Thyroid gland (tissue), 4 donors: ENCODE results near the gene FALEC.
A peak's percentile ranks its signal among the peaks of the same experiment; 100 is the strongest.

ENCODE experiments used
- POLR2A ChIP-seq, 2 donors: fragments of 450-650 bp; IDR thresholded peaks; one replicate each; pipeline ENCODE4 v1.6.1; 2017; ENCODE audit warnings: antibody characterized with exemption in 2 of 2, mild to moderate bottlenecking in 2 of 2, moderate library complexity in 1 of 2
- TF ChIP-seq, protein P1 (sequence below), 6 experiments: fragments of 200-600 bp in 3 of 6; fragments of 450-650 bp in 3 of 6; sonication (generic) in 3 of 6; IDR thresholded peaks; one replicate each; pipeline ENCODE4 v1.5.1; 2016 to 2019; ENCODE audit warnings: antibody characterized with exemption in 6 of 6, mild to moderate bottlenecking in 2 of 6, inconsistent platforms in 1 of 6, moderate library complexity in 1 of 6

DNA sequence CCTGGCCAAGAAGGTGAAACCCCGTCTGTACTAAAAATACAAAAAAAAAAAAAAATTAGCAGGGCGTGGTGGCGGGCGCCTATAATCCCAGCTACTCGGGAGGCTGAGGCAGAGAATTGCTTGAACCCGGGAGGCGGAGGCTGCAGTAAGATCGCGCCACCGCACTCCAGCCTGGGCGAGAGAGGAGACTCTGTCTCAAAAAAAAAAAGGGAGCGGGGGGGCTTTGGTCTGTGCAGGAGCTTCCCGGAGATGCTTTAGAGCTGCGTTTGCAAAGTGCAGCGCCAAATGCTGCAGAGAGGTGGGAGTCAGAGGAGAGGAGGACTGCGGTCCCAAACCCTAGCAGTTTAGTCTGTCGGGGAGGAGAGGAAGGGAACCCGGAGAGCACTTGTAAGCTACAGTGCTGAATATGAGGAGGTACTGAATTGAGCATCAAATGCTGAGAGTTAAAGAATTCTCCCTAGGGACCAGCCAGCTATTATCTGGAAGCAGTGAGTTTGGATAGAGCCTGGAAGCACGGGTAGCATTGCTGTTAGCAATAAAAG is 569 bp downstream of the FALEC start:
- TF ChIP-seq, protein P1, sequence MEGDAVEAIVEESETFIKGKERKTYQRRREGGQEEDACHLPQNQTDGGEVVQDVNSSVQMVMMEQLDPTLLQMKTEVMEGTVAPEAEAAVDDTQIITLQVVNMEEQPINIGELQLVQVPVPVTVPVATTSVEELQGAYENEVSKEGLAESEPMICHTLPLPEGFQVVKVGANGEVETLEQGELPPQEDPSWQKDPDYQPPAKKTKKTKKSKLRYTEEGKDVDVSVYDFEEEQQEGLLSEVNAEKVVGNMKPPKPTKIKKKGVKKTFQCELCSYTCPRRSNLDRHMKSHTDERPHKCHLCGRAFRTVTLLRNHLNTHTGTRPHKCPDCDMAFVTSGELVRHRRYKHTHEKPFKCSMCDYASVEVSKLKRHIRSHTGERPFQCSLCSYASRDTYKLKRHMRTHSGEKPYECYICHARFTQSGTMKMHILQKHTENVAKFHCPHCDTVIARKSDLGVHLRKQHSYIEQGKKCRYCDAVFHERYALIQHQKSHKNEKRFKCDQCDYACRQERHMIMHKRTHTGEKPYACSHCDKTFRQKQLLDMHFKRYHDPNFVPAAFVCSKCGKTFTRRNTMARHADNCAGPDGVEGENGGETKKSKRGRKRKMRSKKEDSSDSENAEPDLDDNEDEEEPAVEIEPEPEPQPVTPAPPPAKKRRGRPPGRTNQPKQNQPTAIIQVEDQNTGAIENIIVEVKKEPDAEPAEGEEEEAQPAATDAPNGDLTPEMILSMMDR (IDR thresholded peaks at IDR 0.05): peak in 1 of 6 experiments; percentile 4
- no peak for TF ChIP-seq POLR2A (IDR thresholded peaks at IDR 0.05)
